OCI-LY3 (cell line): ENCODE results near the gene ADA.

Source experiments
- EZH2phosphoT487 ChIP-seq: fragments of 200-600 bp; shearing (Covaris generic); IDR thresholded peaks from 2 replicates; pipeline ENCODE4 v1.6.1; 2018; ENCODE audit warnings: antibody characterized with exemption, mixed run types, low read depth
- TF ChIP-seq, protein P1 (sequence below): fragments of 200-600, 300-600 bp; sonication (generic); IDR thresholded peaks from 2 replicates; pipeline ENCODE4 v1.5.1; 2014; ENCODE audit warnings: antibody characterized with exemption, low read length, low read depth

DNA sequence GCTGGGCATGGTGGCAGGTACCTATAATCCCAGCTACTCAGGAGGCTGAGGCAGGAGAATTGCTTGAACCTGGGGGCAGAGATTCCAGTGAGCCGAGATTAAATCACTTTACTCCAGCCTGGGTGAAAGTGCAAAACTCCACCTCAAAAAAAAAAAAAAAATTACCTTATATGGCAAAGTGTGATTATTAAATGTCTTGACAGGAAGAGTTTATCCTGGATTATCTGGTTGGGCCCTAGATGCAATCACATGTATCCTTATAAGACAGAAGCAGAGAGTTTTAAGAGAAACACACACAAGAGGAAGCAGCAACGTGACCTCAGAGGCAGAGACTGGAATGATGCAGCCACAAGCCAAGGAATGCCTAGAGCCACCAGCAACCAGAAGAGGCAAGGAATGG, 11.0 kb downstream of the ADA start:
- TF ChIP-seq, protein P1, sequence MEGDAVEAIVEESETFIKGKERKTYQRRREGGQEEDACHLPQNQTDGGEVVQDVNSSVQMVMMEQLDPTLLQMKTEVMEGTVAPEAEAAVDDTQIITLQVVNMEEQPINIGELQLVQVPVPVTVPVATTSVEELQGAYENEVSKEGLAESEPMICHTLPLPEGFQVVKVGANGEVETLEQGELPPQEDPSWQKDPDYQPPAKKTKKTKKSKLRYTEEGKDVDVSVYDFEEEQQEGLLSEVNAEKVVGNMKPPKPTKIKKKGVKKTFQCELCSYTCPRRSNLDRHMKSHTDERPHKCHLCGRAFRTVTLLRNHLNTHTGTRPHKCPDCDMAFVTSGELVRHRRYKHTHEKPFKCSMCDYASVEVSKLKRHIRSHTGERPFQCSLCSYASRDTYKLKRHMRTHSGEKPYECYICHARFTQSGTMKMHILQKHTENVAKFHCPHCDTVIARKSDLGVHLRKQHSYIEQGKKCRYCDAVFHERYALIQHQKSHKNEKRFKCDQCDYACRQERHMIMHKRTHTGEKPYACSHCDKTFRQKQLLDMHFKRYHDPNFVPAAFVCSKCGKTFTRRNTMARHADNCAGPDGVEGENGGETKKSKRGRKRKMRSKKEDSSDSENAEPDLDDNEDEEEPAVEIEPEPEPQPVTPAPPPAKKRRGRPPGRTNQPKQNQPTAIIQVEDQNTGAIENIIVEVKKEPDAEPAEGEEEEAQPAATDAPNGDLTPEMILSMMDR: no peak
- no peak for TF ChIP-seq EZH2phosphoT487
